Measurements from ENCODE around the gene PRR22. TPM values are rescaled to one million over a fixed set of nuclear protein-coding genes. Genes with fewer than 3 reads are reported as not detected.

Gene PRR22
- total and polyA plus RNA-seq, 2 donors (not counting 3 experiments of a cell fraction or from before 2014, with no cell fraction given): 1.4 to 3.4 TPM

DNA sequence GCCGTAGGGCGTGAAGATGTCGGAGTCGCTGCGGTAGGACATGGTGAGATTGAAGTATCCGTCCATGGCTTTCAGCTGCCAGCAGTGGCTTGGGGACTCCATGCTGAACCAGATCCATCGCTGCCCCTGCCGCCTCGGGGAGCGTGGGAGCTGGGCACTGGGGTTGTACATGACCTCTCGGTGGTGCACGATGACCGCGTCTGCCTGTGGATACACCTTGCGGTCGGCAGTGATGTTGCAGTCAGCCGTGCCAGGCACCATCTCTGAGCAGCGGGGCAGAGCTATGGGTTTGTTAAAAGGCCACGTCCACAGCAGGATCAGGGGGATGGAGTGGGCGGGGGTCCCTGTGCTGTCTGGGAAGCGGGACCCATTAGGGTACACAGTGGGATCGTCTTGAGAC is 47.5 kb upstream of the PRR22 start:
- no TSS peak for BruUV-seq (replicated peaks)
- Histone ChIP-seq H3K9ac (replicated peaks; ENCODE audit: extremely low read depth, insufficient read depth, low read length) (no peak overlapping the region), H2AFZ (ENCODE audit: low read depth, low read length) (no peak overlapping the region), H3K79me2 (ENCODE audit: control insufficient read depth, insufficient read depth, low read length) (no peaks in the 10 kb centered on the region), H3K27ac (ENCODE audit: insufficient read depth, low read depth, low read length) (no peak overlapping the region), H3K4me1 (ENCODE audit: control insufficient read depth, extremely low read depth, insufficient read depth, low read length) (peaks cover 7% of the 10 kb centered on the region), H4K20me1 (replicated peaks; ENCODE audit: control insufficient read depth, extremely low read depth, insufficient read depth, low read length) (no peaks in the 10 kb centered on the region), H3K9me1 (replicated peaks; ENCODE audit: control insufficient read depth, extremely low read depth, insufficient read depth, low read length) (no peaks in the 10 kb centered on the region), H3K9me3 (replicated peaks; ENCODE audit: control insufficient read depth, insufficient read depth, low read length) (no peaks in the 10 kb centered on the region), H3K27me3 (ENCODE audit: control insufficient read depth in 2 of 2, insufficient read depth in 2 of 2, low read length in 2 of 2) (peaks cover 0 to 3% of the 10 kb centered on the region in 2 experiments), H3K4me3 (replicated peaks in 1 of 3; ENCODE audit: insufficient read depth in 1 of 3, low read depth in 1 of 3, low read length in 3 of 3) (no peak overlapping the region), H3K4me2 (ENCODE audit: insufficient read depth, low read length) (no peak overlapping the region), H3K36me3 (ENCODE audit: control insufficient read depth in 2 of 2, extremely low read depth in 1 of 2, insufficient read depth in 2 of 2, low read length in 2 of 2) (no peaks in the 10 kb centered on the region)
- TF ChIP-seq GATA2 (IDR thresholded peaks at IDR 0.05; ENCODE audit: insufficient read depth, insufficient read length, low read depth, low read length): no peak
- no peak for TF ChIP-seq MYC (IDR thresholded peaks at IDR 0.05; ENCODE audit: low read depth, low read length)
- TF ChIP-seq JUN (IDR thresholded peaks at IDR 0.05; ENCODE audit: borderline replicate concordance, insufficient read depth, insufficient read length, low read depth): no peak
- no peak for TF ChIP-seq EZH2 (IDR thresholded peaks at IDR 0.05; ENCODE audit: borderline replicate concordance, low read depth, low read length, severe bottlenecking)
- TF ChIP-seq POLR2A (IDR thresholded peaks at IDR 0.05; ENCODE audit: low read depth, low read length): no peak
- TF ChIP-seq, protein P1, sequence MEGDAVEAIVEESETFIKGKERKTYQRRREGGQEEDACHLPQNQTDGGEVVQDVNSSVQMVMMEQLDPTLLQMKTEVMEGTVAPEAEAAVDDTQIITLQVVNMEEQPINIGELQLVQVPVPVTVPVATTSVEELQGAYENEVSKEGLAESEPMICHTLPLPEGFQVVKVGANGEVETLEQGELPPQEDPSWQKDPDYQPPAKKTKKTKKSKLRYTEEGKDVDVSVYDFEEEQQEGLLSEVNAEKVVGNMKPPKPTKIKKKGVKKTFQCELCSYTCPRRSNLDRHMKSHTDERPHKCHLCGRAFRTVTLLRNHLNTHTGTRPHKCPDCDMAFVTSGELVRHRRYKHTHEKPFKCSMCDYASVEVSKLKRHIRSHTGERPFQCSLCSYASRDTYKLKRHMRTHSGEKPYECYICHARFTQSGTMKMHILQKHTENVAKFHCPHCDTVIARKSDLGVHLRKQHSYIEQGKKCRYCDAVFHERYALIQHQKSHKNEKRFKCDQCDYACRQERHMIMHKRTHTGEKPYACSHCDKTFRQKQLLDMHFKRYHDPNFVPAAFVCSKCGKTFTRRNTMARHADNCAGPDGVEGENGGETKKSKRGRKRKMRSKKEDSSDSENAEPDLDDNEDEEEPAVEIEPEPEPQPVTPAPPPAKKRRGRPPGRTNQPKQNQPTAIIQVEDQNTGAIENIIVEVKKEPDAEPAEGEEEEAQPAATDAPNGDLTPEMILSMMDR (IDR thresholded peaks at IDR 0.05; ENCODE audit: extremely low read depth in 1 of 2, insufficient read depth in 1 of 2, low read depth in 1 of 2, low read length in 2 of 2): no peak
- TF ChIP-seq FOS (IDR thresholded peaks at IDR 0.05; ENCODE audit: borderline replicate concordance, insufficient read depth, low read length): no peak
- no peak for TF ChIP-seq MAX (IDR thresholded peaks at IDR 0.05; ENCODE audit: insufficient read depth, insufficient read length)
- intact Hi-C loops (cut with micrococcal nuclease): no loop called here
- no peak for DNase-seq (ENCODE audit: low read depth, low spot score)
- ChIA-PET POLR2A (interaction anchor here (0.6 kb wide), 1 partner anchor 316 kb away, joined by 8 read pairs; no protein-coding TSS in a partner anchor), CTCF (no interaction called here)
- FAIRE-seq: no peak
- dilution Hi-C loops (cut with MboI; ENCODE audit: extremely low pct_ligation_motif_present, low sequenced_read_pairs): no loop called here

All from endothelial cell of umbilical vein (primary cell).